GM13976 (cell line): Measurements from ENCODE around the gene BFSP1.

ENCODE experiments used
- DNase-seq: peaks from one replicate; pipeline ENCODE4 v3.0.0; 2012; ENCODE audit warnings: low spot score
- in situ Hi-C: fragments of 300-500 bp; cut with MboI; formaldehyde crosslinking; loops from one replicate; pipeline ENCODE4 v1.12.0; 2022; ENCODE audit warnings: low sequenced_read_pairs, mixed read lengths, inconsistent platforms; ENCODE audit not compliant: unreplicated experiment
- TF ChIP-seq, protein P1 (sequence below): IDR thresholded peaks from 2 replicates; pipeline ENCODE4 v1.5.1; 2012; ENCODE audit warnings: borderline replicate concordance, mild to moderate bottlenecking; ENCODE audit not compliant: insufficient read depth; ENCODE audit errors: extremely low read depth, missing control alignments, control extremely low read depth

BFSP1 gene

DNA sequence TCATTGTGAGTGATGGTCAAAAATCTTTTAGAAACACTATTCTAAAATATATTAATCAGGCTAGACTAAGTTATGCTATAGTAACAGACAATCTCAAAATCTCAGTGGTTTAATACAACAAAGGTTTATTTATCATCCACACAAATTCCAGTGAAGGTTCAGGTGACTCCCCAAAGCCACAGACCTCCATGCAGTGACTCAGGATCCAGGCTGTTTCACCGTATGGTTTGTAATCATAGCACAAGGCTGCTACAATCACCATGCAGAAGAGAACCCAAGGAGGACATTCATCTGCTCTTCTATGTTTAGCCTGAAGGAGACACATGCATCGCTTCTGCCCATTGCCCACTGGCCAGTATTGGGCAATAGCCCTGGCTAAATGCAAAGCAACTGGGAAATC is 46.2 kb downstream of the BFSP1 start:
- in situ Hi-C loops = no loop called here
- DNase-seq = no peak
- TF ChIP-seq, protein P1, sequence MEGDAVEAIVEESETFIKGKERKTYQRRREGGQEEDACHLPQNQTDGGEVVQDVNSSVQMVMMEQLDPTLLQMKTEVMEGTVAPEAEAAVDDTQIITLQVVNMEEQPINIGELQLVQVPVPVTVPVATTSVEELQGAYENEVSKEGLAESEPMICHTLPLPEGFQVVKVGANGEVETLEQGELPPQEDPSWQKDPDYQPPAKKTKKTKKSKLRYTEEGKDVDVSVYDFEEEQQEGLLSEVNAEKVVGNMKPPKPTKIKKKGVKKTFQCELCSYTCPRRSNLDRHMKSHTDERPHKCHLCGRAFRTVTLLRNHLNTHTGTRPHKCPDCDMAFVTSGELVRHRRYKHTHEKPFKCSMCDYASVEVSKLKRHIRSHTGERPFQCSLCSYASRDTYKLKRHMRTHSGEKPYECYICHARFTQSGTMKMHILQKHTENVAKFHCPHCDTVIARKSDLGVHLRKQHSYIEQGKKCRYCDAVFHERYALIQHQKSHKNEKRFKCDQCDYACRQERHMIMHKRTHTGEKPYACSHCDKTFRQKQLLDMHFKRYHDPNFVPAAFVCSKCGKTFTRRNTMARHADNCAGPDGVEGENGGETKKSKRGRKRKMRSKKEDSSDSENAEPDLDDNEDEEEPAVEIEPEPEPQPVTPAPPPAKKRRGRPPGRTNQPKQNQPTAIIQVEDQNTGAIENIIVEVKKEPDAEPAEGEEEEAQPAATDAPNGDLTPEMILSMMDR = no peak

DNA sequence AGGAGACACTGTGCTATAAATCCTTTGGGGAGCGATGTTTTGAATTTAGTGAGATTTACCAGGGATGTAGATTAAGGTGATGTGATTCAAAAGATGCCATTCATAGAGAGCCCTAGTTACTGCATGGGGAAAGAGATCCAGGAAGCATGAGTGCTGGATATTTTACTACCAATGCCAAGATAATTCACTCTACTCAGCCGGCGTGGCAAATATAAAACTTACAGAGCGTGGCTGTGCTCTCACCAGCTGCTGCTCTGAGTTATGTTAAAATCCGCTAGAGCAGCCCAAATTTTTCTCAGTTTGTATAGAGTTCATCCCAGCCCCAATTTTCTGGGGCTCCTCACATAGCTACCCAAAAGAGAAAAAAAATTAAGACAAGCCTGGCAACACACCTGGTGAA is 48.6 kb downstream of the BFSP1 start:
- TF ChIP-seq, protein P1 = no peak
- no peak for DNase-seq
- in situ Hi-C loops = no loop called here

DNA sequence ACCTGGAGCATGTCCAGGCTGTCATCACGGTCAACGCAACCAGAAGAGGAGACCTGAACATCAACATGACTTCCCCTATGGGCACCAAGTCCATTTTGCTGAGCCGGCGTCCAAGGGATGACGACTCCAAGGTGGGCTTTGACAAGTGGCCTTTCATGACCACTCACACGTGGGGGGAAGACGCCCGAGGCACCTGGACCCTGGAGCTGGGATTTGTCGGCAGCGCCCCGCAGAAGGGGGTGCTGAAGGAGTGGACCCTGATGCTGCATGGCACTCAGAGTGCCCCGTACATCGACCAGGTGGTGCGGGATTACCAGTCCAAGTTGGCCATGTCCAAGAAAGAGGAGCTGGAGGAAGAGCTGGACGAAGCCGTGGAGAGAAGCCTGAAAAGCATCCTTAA is 49.5 kb downstream of the BFSP1 start:
- TF ChIP-seq, protein P1 = no peak
- no peak for DNase-seq
- in situ Hi-C loops = no loop called here

DNA sequence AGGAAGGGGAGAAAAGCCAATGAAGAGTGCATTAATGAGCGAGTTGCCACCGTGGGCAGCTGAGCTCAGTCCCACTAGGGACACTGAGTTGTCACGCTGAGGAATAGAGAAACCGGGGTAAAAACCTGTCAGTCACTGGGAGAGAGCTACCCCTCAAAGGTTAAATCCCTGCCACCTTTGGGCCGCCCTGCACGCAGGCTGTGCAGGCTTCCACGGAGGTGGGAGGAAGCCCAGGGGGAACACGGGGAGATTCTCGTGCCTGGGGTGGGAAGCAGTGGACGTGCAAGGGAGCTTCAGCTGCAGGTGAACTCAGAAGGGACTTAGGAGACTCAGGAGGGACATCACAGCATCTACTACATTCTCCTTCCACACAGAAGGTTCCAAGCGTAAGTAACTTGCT is 50.5 kb downstream of the BFSP1 start:
- in situ Hi-C loops = no loop called here
- no peak for DNase-seq
- TF ChIP-seq, protein P1 = no peak

DNA sequence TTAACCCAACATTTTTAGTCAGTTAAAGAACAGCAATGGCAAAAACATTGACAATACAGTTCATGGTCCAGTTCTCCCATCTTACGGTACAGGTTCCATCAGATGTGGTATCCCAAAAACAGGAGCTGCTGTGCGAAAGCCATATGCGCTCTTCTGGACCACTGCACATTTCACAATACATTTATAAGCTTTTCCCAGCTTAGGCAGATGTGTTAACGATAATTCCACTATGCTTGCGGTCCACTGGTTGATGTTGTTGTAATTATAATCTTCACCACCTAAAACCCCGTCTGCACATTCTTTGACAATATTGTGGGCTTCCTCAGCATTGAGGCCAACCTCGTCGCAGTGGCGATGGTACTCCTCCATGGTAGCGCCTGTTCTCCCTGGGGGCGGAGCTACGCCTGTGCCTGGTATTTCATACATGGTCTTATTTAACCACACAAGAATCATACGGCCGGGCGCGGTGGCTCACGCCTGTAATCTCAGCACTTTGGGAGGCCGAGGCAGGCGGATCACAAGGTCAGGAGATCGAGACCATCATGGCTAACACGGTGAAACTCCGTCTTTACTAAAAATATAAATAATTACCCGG is 52.0 kb downstream of the BFSP1 start:
- no peak for DNase-seq
- TF ChIP-seq, protein P1 = no peak
- in situ Hi-C loops = no loop called here

DNA sequence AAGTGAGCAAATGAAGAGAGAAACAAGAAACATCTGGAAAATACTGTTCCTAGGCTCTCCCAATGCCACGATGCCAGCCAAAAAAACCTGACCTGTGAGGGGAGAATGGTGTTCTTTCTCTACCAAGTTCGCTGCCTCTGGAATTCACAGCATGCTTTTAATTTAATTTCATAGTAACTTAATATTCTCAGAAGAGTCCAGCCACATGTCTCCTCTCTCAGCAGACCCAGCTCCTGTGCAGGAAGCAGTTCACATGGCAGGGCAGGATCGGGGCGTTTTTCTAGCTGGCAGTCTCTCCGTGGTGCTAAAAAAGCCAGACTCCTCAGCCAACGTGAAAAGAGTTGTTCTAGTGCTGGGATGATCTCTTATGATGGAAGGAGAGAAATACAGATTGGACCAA is 57.5 kb downstream of the BFSP1 start:
- no peak for DNase-seq
- TF ChIP-seq, protein P1 = no peak
- in situ Hi-C loops = no loop called here
